ENCODE measurements around the gene KLHL2. TPM values are rescaled to one million over a fixed set of nuclear protein-coding genes. Genes with fewer than 3 reads are reported as not detected.

The KLHL2 gene
- total and polyA plus RNA-seq, 2 donors (not counting 3 experiments of a cell fraction or from before 2014, with no cell fraction given) = 9.9 to 22.1 TPM

GRCh38 chr4:165351359-165352130 lies 144.2 kb downstream of the KLHL2 start:
- Histone ChIP-seq H3K27me3 (ENCODE audit: control insufficient read depth in 2 of 2, insufficient read depth in 2 of 2, low read length in 2 of 2) (peaks cover 0 to 3% of the 10 kb centered on the region in 2 experiments), H3K4me3 (replicated peaks in 1 of 3; ENCODE audit: insufficient read depth in 1 of 3, low read depth in 1 of 3, low read length in 3 of 3) (no peak overlapping the region), H3K79me2 (ENCODE audit: control insufficient read depth, insufficient read depth, low read length) (no peaks in the 10 kb centered on the region), H3K4me2 (ENCODE audit: insufficient read depth, low read length) (no peak overlapping the region), H3K9me3 (replicated peaks; ENCODE audit: control insufficient read depth, insufficient read depth, low read length) (no peaks in the 10 kb centered on the region), H3K9me1 (replicated peaks; ENCODE audit: control insufficient read depth, extremely low read depth, insufficient read depth, low read length) (no peaks in the 10 kb centered on the region), H4K20me1 (replicated peaks; ENCODE audit: control insufficient read depth, extremely low read depth, insufficient read depth, low read length) (no peaks in the 10 kb centered on the region), H3K27ac (ENCODE audit: insufficient read depth, low read depth, low read length) (no peak overlapping the region), H3K4me1 (ENCODE audit: control insufficient read depth, extremely low read depth, insufficient read depth, low read length) (no peaks in the 10 kb centered on the region), H2AFZ (ENCODE audit: low read depth, low read length) (no peak overlapping the region), H3K36me3 (ENCODE audit: control insufficient read depth in 2 of 2, extremely low read depth in 1 of 2, insufficient read depth in 2 of 2, low read length in 2 of 2) (no peaks in the 10 kb centered on the region), H3K9ac (replicated peaks; ENCODE audit: extremely low read depth, insufficient read depth, low read length) (no peak overlapping the region)
- no peak for DNase-seq (ENCODE audit: low read depth, low spot score)
- no peak for FAIRE-seq
- no TSS peak for BruUV-seq (replicated peaks)
- no peak for TF ChIP-seq EZH2 (IDR thresholded peaks at IDR 0.05; ENCODE audit: borderline replicate concordance, low read depth, low read length, severe bottlenecking)
- no peak for TF ChIP-seq MYC (IDR thresholded peaks at IDR 0.05; ENCODE audit: low read depth, low read length)
- no peak for TF ChIP-seq POLR2A (IDR thresholded peaks at IDR 0.05; ENCODE audit: low read depth, low read length)
- no peak for TF ChIP-seq FOS (IDR thresholded peaks at IDR 0.05; ENCODE audit: borderline replicate concordance, insufficient read depth, low read length)
- TF ChIP-seq POLR2AphosphoS5 (IDR thresholded peaks at IDR 0.05; ENCODE audit: insufficient read depth, low read depth, low read length) = no peak
- TF ChIP-seq, protein P1, sequence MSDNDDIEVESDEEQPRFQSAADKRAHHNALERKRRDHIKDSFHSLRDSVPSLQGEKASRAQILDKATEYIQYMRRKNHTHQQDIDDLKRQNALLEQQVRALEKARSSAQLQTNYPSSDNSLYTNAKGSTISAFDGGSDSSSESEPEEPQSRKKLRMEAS (IDR thresholded peaks at IDR 0.05; ENCODE audit: insufficient read depth, insufficient read length) = no peak
- no peak for TF ChIP-seq GATA2 (IDR thresholded peaks at IDR 0.05; ENCODE audit: insufficient read depth, insufficient read length, low read depth, low read length)
- TF ChIP-seq JUN (IDR thresholded peaks at IDR 0.05; ENCODE audit: borderline replicate concordance, insufficient read depth, insufficient read length, low read depth) = no peak
- TF ChIP-seq, protein P2, sequence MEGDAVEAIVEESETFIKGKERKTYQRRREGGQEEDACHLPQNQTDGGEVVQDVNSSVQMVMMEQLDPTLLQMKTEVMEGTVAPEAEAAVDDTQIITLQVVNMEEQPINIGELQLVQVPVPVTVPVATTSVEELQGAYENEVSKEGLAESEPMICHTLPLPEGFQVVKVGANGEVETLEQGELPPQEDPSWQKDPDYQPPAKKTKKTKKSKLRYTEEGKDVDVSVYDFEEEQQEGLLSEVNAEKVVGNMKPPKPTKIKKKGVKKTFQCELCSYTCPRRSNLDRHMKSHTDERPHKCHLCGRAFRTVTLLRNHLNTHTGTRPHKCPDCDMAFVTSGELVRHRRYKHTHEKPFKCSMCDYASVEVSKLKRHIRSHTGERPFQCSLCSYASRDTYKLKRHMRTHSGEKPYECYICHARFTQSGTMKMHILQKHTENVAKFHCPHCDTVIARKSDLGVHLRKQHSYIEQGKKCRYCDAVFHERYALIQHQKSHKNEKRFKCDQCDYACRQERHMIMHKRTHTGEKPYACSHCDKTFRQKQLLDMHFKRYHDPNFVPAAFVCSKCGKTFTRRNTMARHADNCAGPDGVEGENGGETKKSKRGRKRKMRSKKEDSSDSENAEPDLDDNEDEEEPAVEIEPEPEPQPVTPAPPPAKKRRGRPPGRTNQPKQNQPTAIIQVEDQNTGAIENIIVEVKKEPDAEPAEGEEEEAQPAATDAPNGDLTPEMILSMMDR (IDR thresholded peaks at IDR 0.05; ENCODE audit: extremely low read depth in 1 of 2, insufficient read depth in 1 of 2, low read depth in 1 of 2, low read length in 2 of 2) = no peak
- POLR2A ChIA-PET = no interaction called here
- CTCF ChIA-PET = interaction anchor here (1.0 to 12.4 kb wide), 4 partner anchors 9 to 222 kb away, joined by 3 to 347 read pairs (median 4); no protein-coding TSS in a partner anchor
- dilution Hi-C loops (cut with MboI; ENCODE audit: extremely low pct_ligation_motif_present, low sequenced_read_pairs) (no loop called here), intact Hi-C loops (cut with micrococcal nuclease) (no loop called here)

All from endothelial cell of umbilical vein (primary cell).